Measurements from ENCODE around the gene SPRR2A. TPM values are rescaled to one million over a fixed set of nuclear protein-coding genes. Genes with fewer than 3 reads are reported as not detected.
"Not testable (repeated sequence)": the region's sequence is repeated elsewhere in the genome, so short reads cannot be mapped to it uniquely, and the experiment has no call there.

SPRR2A gene
- total RNA-seq, 2 experiments from 2014 or later = not detected

DNA sequence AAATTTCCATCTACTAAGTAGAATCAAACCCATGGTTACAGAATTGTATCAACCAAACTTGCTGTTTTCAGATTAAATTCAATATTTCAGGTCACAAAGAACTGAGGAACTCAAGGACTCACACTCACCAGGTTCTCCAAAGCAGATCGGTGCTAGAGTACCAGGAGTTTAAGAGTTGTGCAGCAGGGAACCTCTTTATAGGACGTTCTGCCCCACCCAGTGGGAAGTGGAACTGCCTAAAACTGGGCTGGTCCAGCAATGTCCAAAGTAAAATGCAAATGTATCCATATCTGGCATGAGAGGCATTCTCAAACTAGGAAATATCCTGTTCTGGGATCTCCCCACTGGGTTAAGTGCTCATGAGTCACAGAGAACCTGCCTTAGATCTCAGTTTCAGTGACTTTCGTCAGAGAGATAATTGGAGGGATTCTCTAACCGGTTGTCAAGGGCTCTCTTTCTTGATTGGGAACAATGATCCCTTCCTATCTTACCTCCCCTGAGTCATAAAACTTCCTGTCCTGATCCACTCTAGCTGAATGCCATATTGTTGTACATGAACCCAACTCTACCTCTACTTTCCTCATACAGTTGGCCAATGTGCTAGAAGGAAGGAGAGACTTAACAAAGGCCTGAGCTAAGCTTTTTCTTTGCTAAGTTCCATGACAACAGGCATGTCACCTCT is 16.2 kb downstream of the SPRR2A start, which contains the start of gene SPRR2D:
SPRR2D (minus strand) TSS at position 171 of the 682 bp plus-strand sequence. CDS start 774 bp downstream, outside the sequence.
- Mint-ChIP-seq H3K4me1 (no peaks in the 10 kb centered on the region), H3K36me3 (no peaks in the 10 kb centered on the region), H3K27ac (no peak within 1 kb of the TSS), H3K4me3 (no peak within 1 kb of the TSS), H3K9me3 (no peaks in the 10 kb centered on the region), H3K27me3 (peaks cover 43% of the 10 kb centered on the region)
- no peak for DNase-seq

GRCh38 chr1:153035211-153035610 is 22.1 kb downstream of the SPRR2A start:
- no peak overlapping the region for H3K4me3 Mint-ChIP-seq
- H3K36me3 Mint-ChIP-seq = no peaks in the 10 kb centered on the region
- H3K4me1 Mint-ChIP-seq = no peaks in the 10 kb centered on the region
- H3K9me3 Mint-ChIP-seq = no peaks in the 10 kb centered on the region
- H3K27me3 Mint-ChIP-seq = peaks cover 25% of the 10 kb centered on the region
- no peak for DNase-seq
- H3K27ac Mint-ChIP-seq = no peak overlapping the region

GRCh38 chr1:153032677-153033308 is 24.5 kb downstream of the SPRR2A start:
- Mint-ChIP-seq H3K4me1 (no peaks in the 10 kb centered on the region), H3K4me3 (no peak overlapping the region), H3K36me3 (no peaks in the 10 kb centered on the region), H3K9me3 (no peaks in the 10 kb centered on the region), H3K27me3 (peaks cover 24% of the 10 kb centered on the region), H3K27ac (no peak overlapping the region)
- DNase-seq = no peak

DNA sequence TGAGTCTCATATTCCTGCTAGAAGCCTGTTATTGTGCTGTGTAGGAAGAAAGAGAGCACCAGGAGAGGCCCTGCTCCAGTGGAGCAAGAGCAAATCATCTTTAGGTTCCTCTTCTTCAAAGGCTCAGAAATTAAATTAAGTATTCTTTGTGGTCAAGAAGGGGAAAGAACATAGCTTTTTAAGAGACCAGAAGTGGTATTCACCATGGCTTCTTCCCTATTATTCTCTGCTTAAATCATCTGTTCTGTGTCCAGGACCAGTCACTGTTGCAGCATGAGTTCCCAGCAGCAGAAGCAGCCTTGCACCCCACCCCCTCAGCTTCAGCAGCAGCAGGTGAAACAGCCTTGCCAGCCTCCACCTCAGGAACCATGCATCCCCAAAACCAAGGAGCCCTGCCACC is 25.2 kb downstream of the SPRR2A start:
- Mint-ChIP-seq H3K9me3 (no peaks in the 10 kb centered on the region), H3K27ac (no peak overlapping the region), H3K4me1 (no peaks in the 10 kb centered on the region), H3K4me3 (no peak overlapping the region), H3K36me3 (no peaks in the 10 kb centered on the region), H3K27me3 (peaks cover 21% of the 10 kb centered on the region)
- DNase-seq = no peak

DNA sequence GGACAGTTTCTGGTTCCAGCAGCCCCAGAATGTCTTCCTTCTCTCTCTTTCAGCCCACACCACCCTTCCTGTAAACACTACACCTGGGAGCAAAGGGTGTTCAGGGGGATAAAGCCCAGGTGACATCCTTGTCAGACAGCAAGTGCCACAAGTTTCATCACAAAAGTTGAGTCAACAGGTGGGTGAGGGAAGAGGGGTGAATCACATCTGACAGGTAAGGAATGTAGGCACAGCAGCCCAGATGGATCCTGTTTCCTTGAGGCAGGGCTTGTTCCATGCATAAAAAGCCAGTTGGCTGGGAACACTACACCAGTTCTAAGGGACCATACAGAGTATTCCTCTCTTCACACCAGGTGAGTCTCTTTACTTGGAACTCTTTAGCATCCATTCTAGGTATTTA is 26.4 kb downstream of the SPRR2A start, which contains the start of gene SPRR1B:
SPRR1B (plus strand) TSS at position 309 of the 400 bp plus-strand sequence. CDS start 1,143 bp downstream, outside the sequence.
- Mint-ChIP-seq H3K9me3 (no peaks in the 10 kb centered on the region), H3K4me1 (no peaks in the 10 kb centered on the region), H3K4me3 (no peak within 1 kb of the TSS), H3K27me3 (peaks cover 25% of the 10 kb centered on the region), H3K36me3 (no peaks in the 10 kb centered on the region), H3K27ac (no peak within 1 kb of the TSS)
- no peak for DNase-seq

- no peak for DNase-seq
- H3K27me3 Mint-ChIP-seq = peaks cover 21% of the 10 kb centered on the region
- H3K36me3 Mint-ChIP-seq = no peaks in the 10 kb centered on the region
- H3K9me3 Mint-ChIP-seq = no peaks in the 10 kb centered on the region
- H3K27ac Mint-ChIP-seq = no peak overlapping the region
- H3K4me1 Mint-ChIP-seq = no peaks in the 10 kb centered on the region
- no peak overlapping the region for H3K4me3 Mint-ChIP-seq
These were observed 28.5 kb downstream of the SPRR2A start for GRCh38 chr1:153028766-153029165.

- Mint-ChIP-seq H3K4me3 (no peak overlapping the region), H3K36me3 (no peaks in the 10 kb centered on the region), H3K27ac (no peak overlapping the region), H3K27me3 (peaks cover 20% of the 10 kb centered on the region), H3K4me1 (no peaks in the 10 kb centered on the region), H3K9me3 (no peaks in the 10 kb centered on the region)
- no peak for DNase-seq
These were observed 31.5 kb downstream of the SPRR2A start for GRCh38 chr1:153025797-153026196.

- Mint-ChIP-seq H3K27me3 (peaks cover 22% of the 10 kb centered on the region), H3K4me1 (no peaks in the 10 kb centered on the region), H3K4me3 (no peak overlapping the region), H3K27ac (no peak overlapping the region), H3K9me3 (no peaks in the 10 kb centered on the region), H3K36me3 (no peaks in the 10 kb centered on the region)
- DNase-seq = no peak
These were observed 32.9 kb downstream of the SPRR2A start for GRCh38 chr1:153024413-153024812.

DNA sequence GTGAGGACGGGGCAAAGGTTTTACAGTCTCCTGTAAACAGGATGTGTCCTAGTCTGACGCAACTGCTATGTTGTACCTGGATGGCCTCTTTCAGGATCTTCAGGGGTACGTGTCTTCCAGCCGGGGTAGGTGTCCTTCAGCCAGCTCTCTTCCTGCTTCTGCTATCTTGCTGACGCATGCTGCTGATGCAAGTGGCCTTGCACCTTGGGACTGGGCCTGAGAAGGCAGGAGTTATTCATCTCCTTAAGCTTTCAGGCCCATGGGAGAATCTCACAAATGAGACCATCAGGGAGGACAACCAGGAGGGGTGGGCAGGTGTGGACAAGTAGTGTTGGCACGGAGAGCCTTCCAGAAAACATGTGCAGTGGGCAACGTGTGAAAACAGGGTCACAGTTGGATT is 34.2 kb downstream of the SPRR2A start:
- Mint-ChIP-seq H3K4me1 (no peaks in the 10 kb centered on the region), H3K36me3 (no peaks in the 10 kb centered on the region), H3K27me3 (peaks cover 23% of the 10 kb centered on the region), H3K4me3 (no peak overlapping the region), H3K27ac (no peak overlapping the region), H3K9me3 (no peaks in the 10 kb centered on the region)
- no peak for DNase-seq

GRCh38 chr1:153022340-153022739 is 35.0 kb downstream of the SPRR2A start:
- not testable (repeated sequence) for DNase-seq, H3K9me3 Mint-ChIP-seq, H3K36me3 Mint-ChIP-seq, H3K4me3 Mint-ChIP-seq, H3K4me1 Mint-ChIP-seq, H3K27ac Mint-ChIP-seq
- H3K27me3 Mint-ChIP-seq = peaks cover 25% of the 10 kb centered on the region

GRCh38 chr1:153021829-153022228 is 35.5 kb downstream of the SPRR2A start:
- not testable (repeated sequence) for H3K27ac Mint-ChIP-seq, H3K9me3 Mint-ChIP-seq, H3K4me3 Mint-ChIP-seq, H3K4me1 Mint-ChIP-seq, H3K36me3 Mint-ChIP-seq, DNase-seq
- H3K27me3 Mint-ChIP-seq = peaks cover 26% of the 10 kb centered on the region

GRCh38 chr1:153011235-153011758 is 46.0 kb downstream of the SPRR2A start:
- H3K27me3 Mint-ChIP-seq = peaks cover 13% of the 10 kb centered on the region

More at GRCh38 chr1:153011235-153011758, 46.0 kb downstream of the SPRR2A start:
- not testable (repeated sequence) for H3K4me1 Mint-ChIP-seq, H3K27ac Mint-ChIP-seq, H3K9me3 Mint-ChIP-seq, H3K4me3 Mint-ChIP-seq, DNase-seq, H3K36me3 Mint-ChIP-seq

Other genes with a start within 250 kb of the SPRR2A start
- not detected for gene LCE1B, start 245.5 kb downstream of the SPRR2A start, total RNA-seq
- gene LCE1A, start 230.0 kb downstream of the SPRR2A start, total RNA-seq = not detected
- gene LCE6A, start 214.7 kb downstream of the SPRR2A start, total RNA-seq = not detected
- gene LCE7A, start 197.5 kb downstream of the SPRR2A start, total RNA-seq = not detected
- not detected for gene SMCP, start 179.2 kb downstream of the SPRR2A start, total RNA-seq
- not detected for gene IVL, start 149.0 kb downstream of the SPRR2A start, total RNA-seq
- gene SPRR5, start 110.3 kb downstream of the SPRR2A start, total RNA-seq = not detected
- not detected for gene SPRR4, start 86.9 kb downstream of the SPRR2A start, total RNA-seq
- gene SPRR1A, start 73.4 kb downstream of the SPRR2A start, total RNA-seq = not detected
- gene SPRR3, start 55.8 kb downstream of the SPRR2A start, total RNA-seq = not detected
- not detected for gene SPRR1B, start 26.3 kb downstream of the SPRR2A start, total RNA-seq
- gene SPRR2D, start 16.4 kb downstream of the SPRR2A start, total RNA-seq = not detected
- gene SPRR2B, start 14.1 kb upstream of the SPRR2A start, total RNA-seq = not detected
- not detected for gene SPRR2E, start 37.0 kb upstream of the SPRR2A start, total RNA-seq
- not detected for gene SPRR2F, start 56.0 kb upstream of the SPRR2A start, total RNA-seq
- not detected for gene SPRR2G, start 93.4 kb upstream of the SPRR2A start, total RNA-seq
- gene LELP1, start 145.9 kb upstream of the SPRR2A start, total RNA-seq = not detected
- gene PRR9, start 160.1 kb upstream of the SPRR2A start, total RNA-seq = not detected
- gene LORICRIN, start 202.2 kb upstream of the SPRR2A start, total RNA-seq = not detected

All from activated naive CD8-positive, alpha-beta T cell treated with anti-CD3 and anti-CD28 coated beads for 36 hours (primary cell).